NOMO-1 treated with dmso at 0.1 percent for 144 hours (cell line): Measurements from ENCODE around the gene SPPL2A.
"Not testable (repeated sequence)": the region's sequence is repeated elsewhere in the genome, so short reads cannot be mapped to it uniquely, and the experiment has no call there.

Source experiments
- DNase-seq: peaks from one replicate; lab custom pipeline; 2025; ENCODE audit not compliant: unreplicated experiment; lab: John Stamatoyannopoulos, UW

The SPPL2A gene

DNA sequence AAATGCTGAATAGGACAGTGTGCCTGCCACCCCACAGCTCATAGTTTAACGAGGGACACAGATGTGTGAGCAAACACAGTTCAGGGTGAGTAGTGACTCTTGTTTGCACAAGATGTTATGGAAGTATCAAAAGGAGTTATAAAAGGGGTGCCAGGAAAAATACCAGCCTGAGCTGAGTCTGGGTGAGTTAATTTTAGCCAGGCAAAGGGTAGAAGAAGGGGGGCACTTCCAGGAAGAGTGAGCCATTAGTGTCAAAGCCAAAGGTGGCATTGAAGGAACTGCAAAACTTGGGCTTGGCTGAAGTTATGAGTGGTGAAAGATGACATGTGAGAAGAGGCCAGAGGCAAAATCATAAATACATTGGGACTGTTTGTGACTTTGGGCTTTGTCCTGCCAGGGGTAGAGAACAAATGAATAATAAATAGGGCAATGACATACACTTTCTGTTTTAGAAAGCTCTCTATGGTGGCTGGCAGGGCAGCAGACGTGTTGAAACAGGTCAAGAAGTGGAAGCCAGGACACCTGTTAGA, 1.9 kb upstream of the SPPL2A start:
- DNase-seq, result no peak

DNA sequence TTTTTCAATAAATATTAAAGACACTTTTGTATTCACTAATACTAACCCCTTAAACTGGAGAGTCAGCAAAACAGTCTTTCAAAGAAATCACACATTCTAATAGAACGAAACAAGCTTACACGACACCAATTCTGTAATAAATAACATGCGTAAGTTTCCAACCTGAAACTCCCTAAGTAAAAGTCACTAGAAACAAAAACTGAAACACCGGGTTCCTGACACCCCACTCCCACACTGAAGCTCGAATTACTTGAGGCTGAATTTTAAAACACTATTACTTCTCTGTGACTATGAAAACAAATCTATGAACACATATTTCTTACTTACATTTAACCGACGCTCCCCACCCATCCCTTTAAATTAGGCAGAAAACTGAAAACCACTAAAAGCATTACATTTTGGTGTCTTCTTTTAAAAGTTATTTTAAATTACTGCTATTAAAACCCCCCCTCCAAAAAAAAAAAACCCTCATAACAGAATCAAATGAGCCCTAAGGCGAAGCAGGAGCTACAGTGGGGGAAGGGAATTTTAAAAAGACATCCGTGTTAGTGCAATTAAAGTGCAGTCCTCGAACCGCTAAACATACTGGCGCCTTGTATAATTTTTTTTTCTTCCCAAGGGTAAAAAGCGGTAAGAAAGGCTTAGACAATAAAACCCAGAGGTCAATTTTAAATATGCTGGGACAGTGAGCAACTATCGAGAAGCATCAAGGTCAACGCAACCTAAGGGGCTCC, 878 bp downstream of the SPPL2A start:
- DNase-seq, result peak; percentile 10

DNA sequence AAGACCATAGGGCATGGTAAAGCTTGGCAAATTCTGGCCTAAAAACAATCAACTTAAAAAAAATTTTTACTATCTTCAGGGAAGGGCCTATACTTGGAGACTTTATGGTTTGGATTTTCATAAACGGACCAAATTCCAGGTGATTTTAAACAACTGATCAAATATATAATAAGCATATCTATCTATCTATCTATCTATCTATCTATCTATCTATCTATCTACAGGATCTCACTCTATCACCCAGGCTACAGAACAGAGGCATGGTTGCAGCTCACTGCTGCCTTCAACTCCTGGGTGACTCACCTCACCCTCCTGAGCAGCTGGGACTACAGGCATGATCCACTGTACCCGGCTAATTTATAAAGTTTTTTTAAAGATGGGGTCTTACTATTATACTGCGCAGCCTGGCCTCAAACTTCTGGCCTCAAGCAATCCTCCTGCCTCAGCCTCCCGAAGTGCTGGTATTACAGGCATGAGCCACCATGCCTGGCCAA, 6.7 kb downstream of the SPPL2A start:
- DNase-seq, result no peak

DNA sequence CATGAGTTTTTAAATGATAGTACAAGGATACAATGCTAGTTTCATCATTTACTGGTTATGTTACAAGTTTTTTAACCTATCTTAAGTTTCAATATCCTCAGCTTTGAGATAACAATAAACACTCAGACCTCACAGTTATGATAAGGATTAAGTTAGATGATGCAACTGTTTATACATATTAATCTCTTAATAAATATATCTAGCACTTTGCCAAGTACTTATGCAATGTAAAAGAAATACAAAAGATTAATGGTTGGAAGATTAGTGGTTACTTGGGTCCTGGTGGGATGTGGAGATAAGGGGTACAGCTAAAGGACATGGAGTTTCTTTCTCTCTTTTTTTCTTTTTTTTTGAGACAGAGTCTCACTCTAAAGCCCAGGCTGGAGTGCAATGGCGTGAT, 12.0 kb downstream of the SPPL2A start:
- DNase-seq, result no peak

DNA sequence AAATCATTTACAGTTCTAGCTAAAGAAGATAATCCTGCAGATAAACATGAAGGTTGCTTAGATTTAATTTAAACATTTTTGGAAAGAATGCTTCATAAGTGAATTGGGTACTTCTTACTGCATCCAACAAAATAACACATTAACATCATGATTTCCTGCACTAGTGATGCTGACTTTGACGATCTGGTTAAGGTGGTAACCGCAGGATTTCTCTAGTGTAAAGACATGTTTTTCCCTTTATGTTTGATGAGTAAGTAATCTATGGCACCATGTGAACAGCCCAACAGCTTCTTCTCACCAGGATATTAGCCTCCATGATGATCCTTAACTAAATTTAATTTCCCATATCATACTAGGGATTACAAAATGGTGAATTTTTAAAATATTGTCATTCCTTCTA, 14.1 kb downstream of the SPPL2A start:
- no peak for DNase-seq

DNA sequence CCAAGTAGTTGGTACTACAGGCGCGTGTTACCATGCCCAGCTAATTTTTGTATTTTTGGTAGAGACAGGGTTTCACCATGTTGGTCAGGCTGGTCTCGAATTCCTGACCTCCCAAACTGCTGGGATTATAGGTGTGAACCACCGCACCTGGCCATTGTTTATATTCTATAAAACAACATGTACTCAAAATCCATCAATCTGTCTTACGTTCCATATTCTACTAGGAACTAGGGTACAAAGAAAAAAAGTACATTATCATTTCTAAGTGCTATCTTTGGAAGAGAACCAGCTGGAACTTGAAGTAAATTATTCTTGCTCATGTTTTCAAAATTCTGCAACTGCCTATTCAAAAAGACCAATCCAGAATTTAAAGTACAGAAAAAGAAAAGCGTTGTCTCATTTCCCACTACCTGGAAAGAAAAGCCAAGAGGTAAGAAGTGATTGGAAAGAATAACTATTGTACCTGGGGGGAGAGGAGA, 15.2 kb downstream of the SPPL2A start:
- no peak for DNase-seq

DNA sequence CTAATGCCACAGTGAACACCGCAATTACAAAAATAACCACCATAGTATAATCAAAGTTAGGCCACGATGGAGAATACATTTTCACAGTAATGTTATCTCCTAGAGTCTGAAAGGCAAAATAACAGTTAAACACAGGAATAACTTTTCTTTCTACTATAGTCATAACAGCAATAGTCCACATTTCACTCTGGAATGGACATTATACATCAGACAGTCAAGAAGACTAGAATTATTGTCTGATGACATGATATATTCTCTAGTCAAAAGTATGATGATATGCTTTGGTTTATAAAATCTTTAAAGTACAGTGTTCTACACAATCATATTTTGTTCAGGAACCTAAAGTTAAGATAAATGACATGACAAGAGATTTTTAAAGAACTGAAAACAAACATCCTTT, 18.0 kb downstream of the SPPL2A start:
- DNase-seq, result no peak

DNA sequence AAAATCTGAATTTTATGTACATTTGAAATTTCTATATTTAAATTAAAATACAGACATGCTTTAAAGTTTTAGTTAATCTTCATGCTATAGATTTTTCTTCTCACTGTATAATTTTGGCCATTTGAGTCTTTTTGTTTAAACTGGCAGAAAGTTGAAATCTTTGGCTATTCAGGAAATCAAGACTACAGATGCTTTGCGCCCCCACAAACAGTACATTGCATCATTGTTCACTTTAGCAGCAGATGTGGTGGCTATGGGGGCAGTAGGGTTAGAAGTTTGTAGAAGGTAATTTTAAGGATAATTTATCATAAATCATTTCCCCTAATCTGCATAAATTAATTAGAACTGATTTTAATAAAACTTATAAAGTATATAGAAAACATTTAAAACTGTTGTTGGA, 20.9 kb downstream of the SPPL2A start:
- DNase-seq, result no peak

DNA sequence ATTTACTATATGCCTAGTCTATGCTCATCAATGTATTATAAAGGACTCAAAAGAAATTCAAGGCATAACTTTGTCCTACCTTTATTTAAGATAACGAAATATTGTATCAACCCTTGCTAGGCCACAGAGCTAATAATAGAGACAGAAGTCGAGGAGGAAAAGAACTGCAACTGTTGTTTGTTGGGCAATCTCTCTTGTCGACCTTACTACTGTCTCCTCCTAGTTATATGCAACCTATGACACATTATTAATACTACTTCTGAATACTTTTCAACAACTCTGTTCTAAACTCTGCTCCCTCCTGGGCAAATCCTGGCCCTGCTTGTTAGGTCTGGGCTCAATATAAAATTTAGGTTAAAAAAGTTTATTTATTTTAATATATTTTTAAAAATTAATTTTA, 24.6 kb downstream of the SPPL2A start:
- DNase-seq, result no peak

DNA sequence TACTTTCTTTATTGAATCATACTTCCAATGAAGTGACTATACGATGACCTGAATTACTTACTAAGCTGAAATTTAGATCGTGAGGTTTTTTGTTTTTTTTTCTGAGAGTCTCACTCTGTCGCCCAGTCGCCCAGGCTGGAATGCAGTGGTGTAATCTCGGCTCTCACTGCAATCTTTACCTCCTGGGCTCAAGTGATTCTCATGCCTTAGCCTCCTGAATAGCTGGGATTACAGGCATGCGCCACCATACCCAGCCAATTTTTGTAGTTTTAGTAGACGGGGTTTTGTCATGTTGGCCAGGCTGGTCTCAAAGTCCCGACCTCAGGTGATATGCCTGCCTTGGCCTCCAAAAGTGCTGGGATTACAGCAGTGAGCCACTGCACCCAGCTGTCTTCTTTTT, 28.7 kb downstream of the SPPL2A start:
- DNase-seq, result no peak

DNA sequence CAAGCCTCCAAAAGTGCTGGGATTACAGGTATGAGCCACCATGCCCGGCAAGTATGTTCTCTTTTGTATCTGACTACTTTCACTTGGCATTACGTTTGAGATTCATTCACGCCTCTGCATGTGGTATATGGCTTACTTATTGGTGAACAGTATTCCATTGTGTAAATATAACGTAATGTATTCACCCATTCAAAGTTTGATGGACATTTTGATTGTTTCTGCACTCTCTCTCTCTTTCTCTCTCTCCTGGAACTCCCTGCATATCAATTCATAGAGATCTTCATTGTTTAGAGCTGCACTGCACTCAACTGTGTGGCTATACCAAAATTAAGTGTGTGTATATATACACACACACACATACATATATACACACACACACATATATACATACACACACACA, 30.4 kb downstream of the SPPL2A start:
- DNase-seq, result no peak

DNA sequence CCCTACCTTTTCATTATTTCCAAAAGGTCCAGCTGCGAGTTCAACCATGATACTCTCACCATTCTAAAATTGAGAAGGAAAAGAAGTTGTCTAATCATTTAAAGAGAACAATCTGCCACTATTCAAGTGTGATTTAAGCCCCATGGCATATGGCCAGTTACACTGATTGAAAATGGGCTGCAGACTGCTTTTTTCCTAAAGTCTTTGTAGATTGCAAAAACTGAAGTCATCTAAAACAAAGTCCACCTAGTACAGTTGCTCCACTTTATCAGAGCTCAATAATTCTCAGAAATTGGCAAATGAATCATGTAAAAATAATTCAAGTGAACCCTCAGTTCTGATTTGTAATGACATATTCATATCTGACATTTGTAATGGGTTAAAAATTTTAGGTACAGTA, 39.2 kb downstream of the SPPL2A start:
- DNase-seq, result no peak

DNA sequence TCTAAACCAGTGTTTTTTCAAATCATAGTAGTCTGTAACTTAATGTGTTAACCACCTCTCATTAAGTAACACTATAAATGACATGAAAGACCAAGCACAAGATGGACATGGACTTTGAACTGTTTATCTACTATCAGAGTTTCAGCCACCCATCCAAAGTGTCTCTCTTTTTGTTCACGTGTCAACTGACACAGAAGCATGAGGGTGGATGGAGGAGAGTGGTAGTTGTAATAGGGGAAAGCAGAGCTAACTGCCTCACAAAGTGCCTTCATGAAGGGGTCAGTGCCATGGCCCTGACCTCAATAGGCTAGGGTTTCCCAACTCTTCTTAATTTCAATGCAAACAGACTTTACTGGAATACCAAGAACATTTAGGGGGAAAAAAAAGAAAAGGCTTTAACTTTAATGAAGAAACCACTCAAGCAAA, 46.8 kb downstream of the SPPL2A start:
- no peak for DNase-seq

DNA sequence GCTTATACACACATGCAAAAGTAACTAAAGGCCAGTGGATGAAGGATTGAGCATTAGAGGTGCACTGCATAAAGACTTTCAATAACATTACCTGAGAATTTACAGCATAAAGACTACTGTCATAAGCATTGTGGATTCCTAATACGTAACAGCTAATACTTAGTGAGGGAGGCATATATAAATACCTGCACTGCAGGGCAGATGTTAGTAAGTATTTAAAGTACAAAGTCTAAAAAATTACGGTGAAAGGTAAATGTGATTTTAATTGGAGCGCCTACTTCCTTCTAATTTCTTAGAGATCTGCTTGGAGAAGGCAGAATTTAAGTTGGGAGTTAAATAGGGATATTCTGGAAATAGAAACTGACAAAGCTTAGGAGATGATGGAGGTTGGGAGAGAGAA, 53.5 kb downstream of the SPPL2A start:
- DNase-seq, result no peak

DNA sequence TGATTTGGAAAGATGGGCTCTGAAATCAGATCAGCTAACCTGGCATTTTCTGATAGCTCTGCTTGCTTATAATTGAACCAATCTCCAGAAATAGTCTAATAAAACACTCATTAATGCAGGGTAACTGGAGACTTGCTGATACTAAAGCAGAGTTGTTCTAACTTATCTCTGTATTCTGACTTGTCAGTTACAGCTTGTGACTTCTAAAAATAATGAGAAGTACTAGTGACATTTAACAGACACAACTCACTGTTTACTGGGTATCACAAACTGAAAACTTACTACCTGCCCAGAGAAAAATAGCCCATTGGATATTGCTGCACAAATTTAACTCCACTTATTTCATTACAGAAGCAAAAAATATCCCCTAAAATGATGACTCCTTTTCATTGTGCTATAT, 54.9 kb downstream of the SPPL2A start:
- no peak for DNase-seq

DNA sequence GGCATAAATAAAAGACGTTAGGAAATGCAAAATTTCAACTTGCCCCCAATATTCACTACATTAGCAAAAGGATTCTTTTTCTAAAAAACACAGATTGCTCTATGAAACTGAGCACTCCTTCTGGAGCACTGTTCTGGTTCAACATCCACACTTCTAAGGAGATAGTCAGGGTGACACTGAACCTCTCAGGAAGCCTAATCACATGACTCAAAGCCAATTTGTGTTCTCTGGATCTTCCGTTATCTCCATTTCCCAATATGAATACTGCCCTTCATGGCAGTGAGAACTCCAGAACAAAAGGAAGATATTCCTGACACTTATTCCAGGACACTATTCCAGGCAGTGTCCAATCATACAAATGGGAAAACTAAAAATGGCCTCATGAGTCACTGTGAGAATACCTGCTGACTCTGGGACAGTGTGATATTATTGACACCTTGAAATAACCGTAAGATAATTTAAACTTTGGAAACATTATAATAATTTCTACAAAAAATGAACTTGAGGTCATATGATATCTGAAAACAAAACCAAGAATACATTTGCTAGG, 57.6 kb downstream of the SPPL2A start:
- DNase-seq, result no peak

DNA sequence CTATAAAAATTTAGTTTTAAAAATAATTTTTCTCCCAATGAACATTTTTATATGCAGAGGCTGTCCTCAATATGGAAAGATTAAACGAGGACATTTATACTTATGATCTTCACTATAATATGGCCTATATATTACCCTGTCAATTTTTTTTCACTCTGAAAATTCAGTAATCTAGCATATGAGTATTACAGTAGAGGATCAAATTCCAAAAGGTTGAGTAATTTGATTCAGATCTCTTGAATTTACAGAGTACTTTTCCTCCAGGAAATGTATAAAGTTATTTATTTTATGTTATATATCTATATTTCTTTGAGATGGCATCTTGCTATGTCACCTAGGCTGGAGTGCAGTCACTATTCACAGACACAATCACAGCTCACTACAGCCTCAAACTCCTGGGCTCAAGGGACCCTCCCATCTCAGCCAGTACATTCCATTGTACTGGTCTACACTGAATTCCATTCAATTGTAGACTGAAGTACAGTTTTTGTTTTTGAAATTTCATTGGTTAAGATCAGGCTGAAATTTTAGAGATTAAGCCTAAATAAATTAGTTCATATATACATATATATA, 62.7 kb downstream of the SPPL2A start:
- no peak for DNase-seq

DNA sequence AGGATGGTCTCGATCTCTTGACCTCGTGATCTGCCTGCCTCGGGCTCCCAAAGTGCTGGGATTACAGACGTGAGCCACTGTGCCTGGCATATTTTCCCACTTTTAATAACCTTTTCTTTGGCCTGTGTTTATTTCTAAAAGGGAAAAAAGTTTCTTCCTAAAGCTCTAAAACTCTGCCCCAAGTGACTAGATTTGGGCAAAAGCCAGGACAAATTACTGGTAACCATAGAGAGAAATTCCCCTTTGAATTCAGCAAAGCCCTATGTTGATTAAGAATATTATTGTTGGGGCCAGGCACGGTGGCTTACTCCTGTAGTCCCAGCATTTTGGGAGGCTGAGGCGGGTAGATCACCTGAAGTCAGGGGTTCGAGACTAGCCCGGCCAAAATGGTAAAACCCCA, 67.4 kb downstream of the SPPL2A start:
- DNase-seq, result no peak

DNA sequence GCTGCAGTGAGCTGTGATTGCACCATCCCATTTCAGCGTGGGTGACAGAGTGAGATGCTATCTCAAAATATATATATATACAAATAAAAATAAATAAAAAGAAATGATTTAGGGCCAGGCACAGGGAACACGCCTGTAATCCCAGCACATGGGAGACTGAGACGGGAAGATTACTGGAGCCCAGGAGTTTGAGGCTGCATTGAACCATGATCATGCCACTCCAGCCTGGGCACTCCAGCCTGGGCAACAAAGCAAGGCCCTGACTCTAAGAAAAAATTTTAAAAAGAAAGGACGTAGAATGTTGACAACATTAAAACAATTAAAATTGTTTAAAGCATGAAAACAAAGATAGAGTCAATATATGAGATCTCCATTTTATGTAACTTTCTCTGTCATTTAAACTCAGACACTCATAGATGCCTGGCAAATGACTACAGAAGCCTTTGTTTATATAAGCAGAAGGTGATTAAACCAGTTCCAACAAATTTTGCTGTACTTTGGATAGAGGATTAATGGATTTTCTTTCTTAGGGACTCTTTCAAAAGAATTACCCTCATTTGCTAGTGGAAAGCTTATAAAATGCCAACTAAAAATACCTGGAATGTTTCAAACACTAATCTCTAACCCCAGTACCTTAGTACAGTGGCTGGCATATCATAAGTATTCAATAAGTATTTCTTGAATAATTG, 68.3 kb downstream of the SPPL2A start:
- DNase-seq, result no peak

DNA sequence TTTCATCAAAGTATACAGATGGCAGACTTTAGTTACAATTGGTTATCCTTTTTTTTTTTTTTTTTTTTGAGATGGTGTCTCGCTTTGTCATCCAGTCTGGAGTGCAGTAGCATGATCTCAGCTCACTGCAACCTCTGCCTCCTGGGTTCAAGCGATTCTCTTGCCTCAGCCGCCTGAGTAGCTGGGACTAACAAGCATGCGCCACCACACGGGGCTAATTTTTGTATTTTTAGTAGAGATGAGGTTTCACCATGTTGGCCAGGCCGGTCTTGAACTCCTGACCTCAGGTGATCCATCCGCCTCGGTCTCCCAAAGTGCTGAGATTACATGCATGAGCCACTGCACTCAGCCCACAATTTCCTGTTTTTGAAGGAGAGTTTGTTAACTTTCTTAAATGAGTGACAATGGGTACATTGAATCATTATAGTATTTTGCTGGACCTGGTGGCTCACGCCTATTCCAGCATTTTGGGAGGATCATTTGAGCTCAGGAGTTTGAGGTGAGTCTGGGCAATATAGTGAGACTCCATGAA, 70.8 kb downstream of the SPPL2A start:
- DNase-seq, result not testable (repeated sequence)

DNA sequence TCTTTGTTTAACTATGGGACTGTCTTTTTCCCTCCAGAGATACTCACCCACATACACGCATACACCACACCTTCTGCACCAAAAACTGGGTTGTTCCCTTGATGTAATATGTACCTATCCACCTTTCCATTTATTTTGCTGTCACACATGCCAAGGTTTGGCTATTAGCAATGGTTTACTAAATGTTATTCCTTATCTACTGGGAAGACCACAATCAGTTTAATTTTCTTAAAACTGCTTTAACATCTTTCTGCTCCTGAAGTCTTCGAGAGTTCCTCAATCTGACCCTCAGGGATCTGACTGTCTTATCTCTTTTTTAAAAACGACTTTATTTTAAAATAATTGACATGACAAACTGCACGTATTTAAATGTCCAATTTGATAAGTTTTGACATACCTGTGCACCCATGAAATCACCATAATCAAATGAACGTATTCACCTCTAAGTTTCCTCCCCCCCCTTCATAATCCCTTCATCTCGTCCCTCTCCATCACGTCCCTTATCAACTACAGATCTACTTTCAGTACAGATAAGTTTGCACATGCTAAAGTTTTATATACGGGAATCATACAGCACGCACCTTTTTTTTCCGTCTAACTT, 78.1 kb downstream of the SPPL2A start:
- no peak for DNase-seq
